GM19023 (cell line): ENCODE results near the gene GLYATL3.
"Not testable (repeated sequence)": the region's sequence is repeated elsewhere in the genome, so short reads cannot be mapped to it uniquely, and the experiment has no call there.

Source experiments
- ATAC-seq: cut with Tn5 transposase; IDR thresholded peaks from one replicate; pipeline ENCODE4 v1.9.1; 2021; ENCODE audit warnings: mild to moderate bottlenecking, moderate library complexity; ENCODE audit not compliant: unreplicated experiment

Gene GLYATL3

GRCh38 chr6:49499623-49500022 lies at the start of gene GLYATL3:
Gene GLYATL3, plus strand, starts transcription at chr6:49499923. Its CDS starts 12,068 bp downstream, at chr6:49511991.
- no peak for ATAC-seq

DNA sequence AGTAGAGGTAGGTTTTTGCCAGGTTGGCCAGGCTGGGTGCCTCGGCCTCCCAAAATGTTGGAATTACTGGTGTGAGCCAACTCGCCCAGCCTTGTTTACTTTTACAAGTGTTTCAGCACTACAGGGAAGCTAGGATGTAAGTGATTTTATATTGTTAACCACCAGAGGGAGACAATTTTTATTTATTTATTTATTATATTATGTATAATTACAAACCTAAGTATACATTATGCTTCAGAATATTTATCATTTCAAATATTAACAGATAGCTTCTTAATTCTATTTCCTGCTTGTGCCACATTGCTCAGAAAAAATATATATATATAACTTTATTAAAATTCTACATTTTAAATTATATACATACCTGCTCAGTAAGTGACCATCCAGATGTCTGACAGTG lies 46.5 kb upstream of the GLYATL3 start:
- ATAC-seq: no peak

- peak; percentile 73 for ATAC-seq
These were observed 44.7 kb upstream of the GLYATL3 start for GRCh38 chr6:49454787-49455709.

- no peak for ATAC-seq
These were observed 42.0 kb upstream of the GLYATL3 start for GRCh38 chr6:49457771-49458170.

- ATAC-seq: no peak
These were observed 37.7 kb upstream of the GLYATL3 start for GRCh38 chr6:49462071-49462470.

DNA sequence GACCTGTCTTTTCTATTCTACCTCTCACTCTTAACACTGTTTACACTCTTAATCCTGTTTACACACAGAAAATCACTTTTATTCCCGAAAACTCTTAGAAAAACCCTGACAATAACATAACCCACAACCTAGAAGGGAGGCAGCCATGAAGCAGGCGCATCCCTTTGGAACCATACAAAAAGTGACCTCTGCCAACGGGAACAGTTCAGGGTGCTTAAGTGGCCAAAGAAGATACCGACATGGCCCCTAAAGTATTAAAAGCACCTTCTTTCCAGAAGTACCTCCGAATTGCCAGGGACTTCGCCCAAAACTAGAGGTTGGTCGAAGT lies 37.2 kb upstream of the GLYATL3 start:
- peak; percentile 2 for ATAC-seq

DNA sequence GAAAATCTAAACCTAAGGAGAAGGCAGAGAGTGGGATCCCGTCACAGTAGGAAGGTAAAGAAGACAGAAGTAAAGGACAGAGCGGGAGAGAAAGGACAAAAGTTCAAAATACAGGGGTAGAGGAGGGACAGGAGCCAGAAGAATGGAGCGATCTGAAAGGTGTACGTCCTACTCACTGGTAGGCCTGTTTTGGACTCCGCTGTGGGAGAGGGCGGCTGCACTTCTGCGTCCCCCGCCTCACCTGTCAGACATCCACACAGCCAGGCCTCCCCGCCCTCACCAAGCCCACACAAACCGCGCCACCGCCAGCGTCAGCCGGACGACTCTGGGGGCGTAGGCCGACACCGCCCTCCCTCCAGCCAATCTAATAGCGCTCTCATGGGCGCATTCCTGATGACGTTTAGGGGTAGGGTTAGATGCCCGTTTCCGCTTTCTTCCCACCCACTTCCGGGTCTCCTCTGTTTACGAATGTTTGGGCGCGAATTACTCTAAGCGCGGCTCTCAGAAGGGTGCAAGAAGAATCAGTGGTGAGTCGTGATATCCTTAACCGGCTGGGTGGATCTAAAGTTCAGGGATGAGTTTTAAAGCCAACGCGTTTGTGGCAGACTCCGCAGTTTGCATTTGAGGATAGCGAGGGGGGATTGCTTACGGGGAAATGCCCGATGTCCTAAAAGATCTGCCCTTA lies 36.7 kb upstream of the GLYATL3 start, which contains the start of the genes CENPQ and MMUT:
Gene CENPQ, plus strand, starts transcription at position 444 of the 685 bp plus-strand sequence. CDS start 6,807 bp downstream, outside the sequence.
Gene MMUT, minus strand, starts transcription at position 327 of the 685 bp plus-strand sequence. CDS start 3,787 bp downstream, outside the sequence.
- peak; percentile 99 for ATAC-seq

GRCh38 chr6:49463612-49463967 lies 36.1 kb upstream of the GLYATL3 start:
- ATAC-seq: peak; percentile 1

DNA sequence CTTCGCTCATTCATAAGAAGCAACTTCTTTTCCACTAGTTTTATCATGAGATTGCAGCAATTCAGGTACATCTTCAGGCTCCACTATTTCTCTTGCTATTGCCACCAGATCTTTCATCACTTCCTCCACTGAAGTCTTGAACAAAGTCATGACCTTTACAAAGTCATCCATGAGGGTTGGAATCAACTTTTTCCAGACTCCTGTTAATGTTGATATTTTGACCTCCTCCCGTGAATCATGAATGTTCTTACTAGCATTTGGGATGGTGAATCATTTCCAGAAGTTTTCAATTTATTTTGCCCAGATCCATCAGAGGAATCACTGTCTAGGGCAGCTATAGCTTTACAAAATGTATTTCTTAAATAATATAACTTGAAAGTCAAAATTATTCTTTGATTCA lies 35.0 kb upstream of the GLYATL3 start:
- no peak for ATAC-seq

- ATAC-seq: no peak
These were observed 31.7 kb upstream of the GLYATL3 start for GRCh38 chr6:49468042-49468441.

GRCh38 chr6:49476564-49476963 lies 23.2 kb upstream of the GLYATL3 start:
- not testable (repeated sequence) for ATAC-seq

- ATAC-seq: no peak
These were observed 20.3 kb upstream of the GLYATL3 start for GRCh38 chr6:49479308-49479970.

DNA sequence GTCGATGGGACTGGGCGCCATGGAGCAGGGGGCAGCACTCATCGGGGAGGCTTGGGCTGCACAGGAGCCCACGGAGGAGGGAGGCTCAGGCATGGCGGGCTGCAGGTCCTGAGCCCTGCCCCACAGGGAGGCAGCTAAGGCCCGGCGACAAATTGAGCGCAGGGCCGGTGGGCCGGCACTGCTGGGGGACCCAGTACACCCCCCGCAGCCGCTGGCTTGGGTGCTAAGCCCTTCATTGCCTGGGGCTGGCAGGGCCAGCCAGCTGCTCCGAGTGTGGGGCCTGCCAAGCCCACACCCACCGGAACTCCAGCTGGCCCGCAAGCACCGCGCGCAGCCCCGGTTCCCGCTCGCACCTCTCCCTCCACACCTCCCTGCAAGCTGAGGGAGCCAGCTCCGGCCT lies 17.9 kb upstream of the GLYATL3 start:
- not testable (repeated sequence) for ATAC-seq

GRCh38 chr6:49483380-49483779 lies 16.3 kb upstream of the GLYATL3 start:
- ATAC-seq: not testable (repeated sequence)

DNA sequence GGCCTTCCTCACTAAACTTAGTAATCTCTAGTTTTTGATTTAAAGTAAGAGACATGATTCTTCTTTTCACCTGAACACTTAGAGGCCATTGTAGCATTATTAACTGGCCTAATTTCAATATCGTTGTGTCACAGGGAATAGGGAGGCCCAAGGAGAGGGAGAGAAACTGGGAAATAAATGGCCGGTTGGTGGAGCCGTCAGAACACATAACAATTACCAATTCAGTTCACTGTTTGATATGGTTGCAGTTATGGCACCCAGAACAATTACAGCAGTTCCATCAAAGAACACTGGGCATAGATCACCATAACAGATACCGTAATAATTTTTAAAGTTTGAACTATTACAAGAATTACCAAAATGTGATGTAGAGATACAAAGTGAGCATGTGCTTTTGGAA lies 9.1 kb upstream of the GLYATL3 start:
- ATAC-seq: no peak

GRCh38 chr6:49497304-49497703 lies 2.4 kb upstream of the GLYATL3 start:
- ATAC-seq: no peak

- no peak for ATAC-seq
These were observed 597 bp upstream of the GLYATL3 start for GRCh38 chr6:49499126-49499525.

DNA sequence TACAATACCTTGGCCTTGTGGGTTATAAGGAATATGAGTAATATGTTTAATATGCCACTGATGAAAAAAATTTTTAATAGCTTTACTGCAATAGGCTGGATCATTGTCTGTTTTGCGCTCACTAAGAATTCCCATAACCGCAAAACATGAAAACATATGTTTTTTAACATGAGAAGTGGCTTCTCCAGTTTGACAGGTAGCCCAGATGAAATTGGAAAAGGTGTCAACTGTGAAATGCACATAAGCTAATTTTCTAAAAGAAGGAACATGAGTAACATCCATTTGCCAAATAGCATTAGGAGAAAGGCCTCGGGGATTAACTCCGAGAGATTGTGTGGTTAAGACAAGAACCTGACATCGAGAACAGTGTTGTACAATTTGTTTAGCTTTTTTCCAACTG lies 4.9 kb downstream of the GLYATL3 start:
- no peak for ATAC-seq

DNA sequence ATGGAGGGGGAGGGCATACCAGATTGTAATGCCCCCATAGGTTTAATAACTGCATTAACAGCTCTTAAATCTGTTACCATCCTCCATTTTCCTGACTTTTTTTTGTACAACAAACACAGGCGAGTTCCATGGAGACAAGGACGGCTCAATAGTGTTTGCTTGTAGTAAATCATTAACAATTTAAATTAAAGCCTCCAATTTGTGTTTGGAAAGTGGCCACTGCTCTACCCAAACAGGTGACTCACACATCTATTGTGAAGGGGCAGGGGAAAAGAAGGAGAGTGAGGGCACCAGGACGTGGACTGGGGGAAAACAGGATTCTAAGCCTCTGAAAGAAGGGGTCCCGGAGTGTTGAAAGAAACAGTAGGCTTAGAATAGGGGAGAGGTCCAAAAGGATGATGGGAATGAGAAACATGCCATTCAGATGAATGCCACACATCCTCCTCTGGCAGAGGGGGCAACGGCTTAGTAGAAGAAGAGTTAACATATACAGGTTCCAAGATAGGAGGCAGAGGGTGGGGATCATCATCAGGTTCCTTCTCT lies 6.9 kb downstream of the GLYATL3 start:
- ATAC-seq: no peak

GRCh38 chr6:49509342-49509741 lies 9.6 kb downstream of the GLYATL3 start:
- no peak for ATAC-seq
